ENCODE measurements around the gene MISP3. TPM values are rescaled to one million over a fixed set of nuclear protein-coding genes. Genes with fewer than 3 reads are reported as not detected.

MISP3 gene
- total RNA-seq, 1 donor from 2014 or later = 0.79 TPM

DNA sequence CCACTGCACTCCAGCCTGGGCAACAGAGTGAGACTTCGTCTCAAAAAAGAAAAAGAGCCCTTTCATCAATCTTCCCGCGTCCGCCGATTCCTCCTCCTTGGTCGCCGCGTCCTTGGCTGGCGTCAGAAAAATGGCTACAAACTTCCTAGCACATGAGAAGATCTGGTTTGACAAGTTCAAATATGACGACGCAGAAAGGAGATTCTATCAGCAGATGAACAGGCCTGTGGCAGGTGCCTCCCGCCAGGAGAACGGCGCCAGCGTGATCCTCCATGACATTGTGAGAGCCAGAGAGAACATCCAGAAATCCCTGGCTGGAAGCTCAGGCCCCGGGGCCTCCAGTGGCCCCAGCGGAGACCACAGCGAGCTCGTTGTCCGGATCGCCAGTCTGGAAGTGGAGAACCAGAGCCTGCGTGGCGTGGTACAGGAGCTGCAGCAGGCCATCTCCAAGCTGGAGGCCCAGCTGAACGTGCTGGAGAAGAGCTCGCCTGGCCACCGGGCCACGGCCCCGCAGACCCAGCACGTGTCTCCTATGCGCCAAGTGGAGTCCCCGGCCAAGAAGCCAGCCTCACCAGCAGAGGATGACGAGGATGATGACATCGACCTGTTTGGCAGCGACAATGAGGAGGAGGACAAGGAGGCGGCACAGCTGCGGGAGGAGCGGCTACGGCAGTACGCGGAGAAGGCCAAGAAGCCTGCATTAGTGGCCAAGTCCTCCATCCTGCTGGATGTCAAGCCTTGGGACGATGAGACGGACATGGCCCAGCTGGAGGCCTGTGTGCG, 2.1 kb upstream of the MISP3 start:
- no peak overlapping the region for H3K4me3 Mint-ChIP-seq (ENCODE audit: unreplicated experiment)
- H3K27ac Mint-ChIP-seq (ENCODE audit: unreplicated experiment) = no peak overlapping the region
- FAIRE-seq (no peak), DNase-seq (ENCODE audit: low read depth) (no peak)
- Histone ChIP-seq H3K27ac (ENCODE audit: low read depth, low read length) (no peak overlapping the region), H4K20me1 (ENCODE audit: insufficient read depth, low read length) (no peaks in the 10 kb centered on the region), H2AFZ (ENCODE audit: low read depth, low read length) (no peak overlapping the region), H3K4me2 (ENCODE audit: low read length) (no peak overlapping the region), H3K79me2 (ENCODE audit: insufficient read depth, low read length) (no peaks in the 10 kb centered on the region), H3K9ac (ENCODE audit: low read length) (no peak overlapping the region), H3K4me3 (ENCODE audit: insufficient read depth, low read depth, low read length) (no peak overlapping the region), H3K27me3 (ENCODE audit: insufficient read depth, low read length) (peaks cover 4% of the 10 kb centered on the region), H3K36me3 (ENCODE audit: insufficient read depth, low read length) (no peaks in the 10 kb centered on the region), H3K4me1 (ENCODE audit: insufficient read depth, low read length) (peaks cover 19% of the 10 kb centered on the region), H3K9me3 (ENCODE audit: insufficient read depth, low read depth, low read length) (no peaks in the 10 kb centered on the region)
- H3K4me1 Mint-ChIP-seq (ENCODE audit: low read depth, unreplicated experiment) = peaks cover 8% of the 10 kb centered on the region
- TF ChIP-seq, protein P1, sequence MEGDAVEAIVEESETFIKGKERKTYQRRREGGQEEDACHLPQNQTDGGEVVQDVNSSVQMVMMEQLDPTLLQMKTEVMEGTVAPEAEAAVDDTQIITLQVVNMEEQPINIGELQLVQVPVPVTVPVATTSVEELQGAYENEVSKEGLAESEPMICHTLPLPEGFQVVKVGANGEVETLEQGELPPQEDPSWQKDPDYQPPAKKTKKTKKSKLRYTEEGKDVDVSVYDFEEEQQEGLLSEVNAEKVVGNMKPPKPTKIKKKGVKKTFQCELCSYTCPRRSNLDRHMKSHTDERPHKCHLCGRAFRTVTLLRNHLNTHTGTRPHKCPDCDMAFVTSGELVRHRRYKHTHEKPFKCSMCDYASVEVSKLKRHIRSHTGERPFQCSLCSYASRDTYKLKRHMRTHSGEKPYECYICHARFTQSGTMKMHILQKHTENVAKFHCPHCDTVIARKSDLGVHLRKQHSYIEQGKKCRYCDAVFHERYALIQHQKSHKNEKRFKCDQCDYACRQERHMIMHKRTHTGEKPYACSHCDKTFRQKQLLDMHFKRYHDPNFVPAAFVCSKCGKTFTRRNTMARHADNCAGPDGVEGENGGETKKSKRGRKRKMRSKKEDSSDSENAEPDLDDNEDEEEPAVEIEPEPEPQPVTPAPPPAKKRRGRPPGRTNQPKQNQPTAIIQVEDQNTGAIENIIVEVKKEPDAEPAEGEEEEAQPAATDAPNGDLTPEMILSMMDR (IDR thresholded peaks at IDR 0.05; ENCODE audit: insufficient read depth, low read depth, low read length) = no peak
- no peak for TF ChIP-seq EZH2 (IDR thresholded peaks at IDR 0.05; ENCODE audit: insufficient read depth, low read length)
- no peaks in the 10 kb centered on the region for H3K36me3 Mint-ChIP-seq (ENCODE audit: low read depth, unreplicated experiment)
- H3K27me3 Mint-ChIP-seq (ENCODE audit: low read depth, unreplicated experiment) = peaks cover 8% of the 10 kb centered on the region
- peaks cover 1% of the 10 kb centered on the region for H3K9me3 Mint-ChIP-seq (ENCODE audit: unreplicated experiment)

DNA sequence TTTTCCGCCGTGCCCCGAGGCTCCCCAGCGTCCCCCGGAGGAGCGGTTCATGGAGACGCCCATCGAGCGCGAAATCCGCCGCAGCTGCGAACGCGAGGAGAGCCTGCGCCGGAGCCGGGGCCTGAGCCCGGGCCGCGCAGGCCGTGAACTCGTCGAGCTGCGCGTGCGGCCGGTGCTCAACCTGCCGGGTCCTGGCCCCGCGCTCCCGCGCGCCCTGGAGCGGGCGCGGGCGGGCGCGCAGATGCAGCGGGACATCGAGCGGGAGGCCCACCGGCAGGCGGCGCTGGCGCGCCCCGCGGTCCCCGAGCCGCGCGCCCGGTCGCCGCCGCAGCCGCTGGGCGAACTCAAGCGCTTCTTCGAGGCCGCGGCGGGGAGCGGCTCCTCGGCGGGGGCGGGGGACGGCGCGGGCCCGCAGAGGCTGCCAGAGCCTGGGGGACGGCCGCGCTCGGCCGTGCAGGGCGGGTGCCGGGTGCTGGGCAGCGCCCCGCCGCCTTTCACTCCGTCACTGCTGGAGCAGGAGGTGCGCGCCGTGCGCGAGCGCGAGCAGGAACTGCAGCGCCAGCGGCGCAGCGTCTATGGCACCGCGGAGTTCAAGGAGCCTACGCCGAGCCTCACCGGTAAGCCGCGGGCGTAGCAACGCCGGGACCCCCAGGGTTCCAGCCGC, 807 bp downstream of the MISP3 start:
- H3K9me3 Mint-ChIP-seq (ENCODE audit: unreplicated experiment) = peaks cover 1% of the 10 kb centered on the region
- H3K4me3 ChIP-seq (ENCODE audit: insufficient read depth, low read depth, low read length) = peak overlapping the region; percentile 59
- peak overlapping the region; percentile 90 for H3K4me3 Mint-ChIP-seq (ENCODE audit: unreplicated experiment)
- peak overlapping the region; percentile 65 for H3K9ac ChIP-seq (ENCODE audit: low read length)
- no peak overlapping the region for H3K27ac Mint-ChIP-seq (ENCODE audit: unreplicated experiment)
- H3K36me3 ChIP-seq (ENCODE audit: insufficient read depth, low read length) = no peaks in the 10 kb centered on the region
- H3K27me3 ChIP-seq (ENCODE audit: insufficient read depth, low read length) = no peaks in the 10 kb centered on the region
- peaks cover 8% of the 10 kb centered on the region for H3K4me1 Mint-ChIP-seq (ENCODE audit: low read depth, unreplicated experiment)
- peaks cover 4% of the 10 kb centered on the region for H3K36me3 Mint-ChIP-seq (ENCODE audit: low read depth, unreplicated experiment)
- FAIRE-seq = no peak
- H3K9me3 ChIP-seq (ENCODE audit: insufficient read depth, low read depth, low read length) = no peaks in the 10 kb centered on the region
- peak; percentile 77 for DNase-seq (ENCODE audit: low read depth)
- no peaks in the 10 kb centered on the region for H4K20me1 ChIP-seq (ENCODE audit: insufficient read depth, low read length)
- no peaks in the 10 kb centered on the region for H3K79me2 ChIP-seq (ENCODE audit: insufficient read depth, low read length)
- H3K4me2 ChIP-seq (ENCODE audit: low read length) = peak overlapping the region; percentile 94
- no peak for TF ChIP-seq EZH2 (IDR thresholded peaks at IDR 0.05; ENCODE audit: insufficient read depth, low read length)
- TF ChIP-seq, protein P1 (IDR thresholded peaks at IDR 0.05; ENCODE audit: insufficient read depth, low read depth, low read length) = peak; percentile 23
- no peak overlapping the region for H3K27ac ChIP-seq (ENCODE audit: low read depth, low read length)
- peaks cover 8% of the 10 kb centered on the region for H3K27me3 Mint-ChIP-seq (ENCODE audit: low read depth, unreplicated experiment)
- peaks cover 19% of the 10 kb centered on the region for H3K4me1 ChIP-seq (ENCODE audit: insufficient read depth, low read length)
- peak overlapping the region; percentile 82 for H2AFZ ChIP-seq (ENCODE audit: low read depth, low read length)
